PC-9 (cell line): Measurements from ENCODE around the gene MTCL1. TPM values are rescaled to one million over a fixed set of nuclear protein-coding genes. Genes with fewer than 3 reads are reported as not detected.

Experiments used
- BruUV-seq: library from RNA; stranded (reverse); fragments of 400-500 nt; replicated peaks from 2 replicates; lab custom pipeline; 2021; lab: Mats Ljungman, UMichigan
- CTCF ChIA-PET: fragments of 300-600 bp; sonication (Branson Sonifier 250); formaldehyde crosslinking; loops from one replicate; lab custom pipeline; 2022; ENCODE audit warnings: antibody characterized with exemption; lab: Charles Lee
- POLR2A ChIA-PET: fragments of 300-600 bp; sonication (Branson Sonifier 250); formaldehyde crosslinking; loops from one replicate; lab custom pipeline; 2022; ENCODE audit warnings: antibody characterized with exemption; ENCODE audit not compliant: unreplicated experiment; lab: Charles Lee
- DNase-seq, 2 experiments: peaks; one replicate each; pipeline versions ENCODE4 v3.0.0 to v3.0.0-alpha.2; 2015 to 2022; ENCODE audit warnings: mixed read lengths in 1 of 2
- H2AFZ ChIP-seq: fragments of 200-600 bp; sonication (generic); 2 replicates; pipeline ENCODE4 v1.8.1; 2017; ENCODE audit warnings: antibody characterized with exemption
- H3F3A ChIP-seq: fragments of 200-600 bp; sonication (generic); 2 replicates; pipeline ENCODE4 v1.8.1; 2017; ENCODE audit warnings: antibody characterized with exemption, mild to moderate bottlenecking, low read depth; ENCODE audit not compliant: insufficient read depth
- H3K27ac ChIP-seq: fragments of 200-600 bp; sonication (generic); 2 replicates; pipeline ENCODE4 v1.6.1; 2016; ENCODE audit warnings: mixed run types
- H3K27me3 ChIP-seq: fragments of 200-600 bp; sonication (generic); 2 replicates; pipeline ENCODE4 v1.6.1; 2016; ENCODE audit warnings: low read depth, mixed run types; ENCODE audit not compliant: insufficient read depth
- H3K36me3 ChIP-seq: fragments of 200-600 bp; sonication (generic); 2 replicates; pipeline ENCODE4 v1.6.1; 2016; ENCODE audit warnings: low read depth, mixed run types
- H3K4me1 ChIP-seq: fragments of 200-600 bp; sonication (generic); replicated peaks from 2 replicates; pipeline ENCODE4 v1.6.1; 2016; ENCODE audit warnings: mixed run types; ENCODE audit not compliant: insufficient read depth
- H3K4me2 ChIP-seq: fragments of 200-600 bp; sonication (generic); 2 replicates; pipeline ENCODE4 v1.6.1; 2017; ENCODE audit warnings: mixed run types
- H3K4me3 ChIP-seq: fragments of 200-600 bp; sonication (generic); 2 replicates; pipeline ENCODE4 v1.6.1; 2016; ENCODE audit warnings: mixed run types
- H3K79me2 ChIP-seq: fragments of 200-600 bp; sonication (generic); 2 replicates; pipeline ENCODE4 v1.6.1; 2017; ENCODE audit warnings: low read depth, mixed run types
- H3K9me2 ChIP-seq: fragments of 200-600 bp; sonication (generic); 2 replicates; pipeline ENCODE4 v1.8.1; 2017; ENCODE audit warnings: mild to moderate bottlenecking; ENCODE audit not compliant: insufficient read depth
- H3K9me3 ChIP-seq: fragments of 200-600 bp; sonication (generic); 2 replicates; pipeline ENCODE4 v1.8.1; 2016; ENCODE audit warnings: low read depth; ENCODE audit not compliant: insufficient read depth
- H4K20me1 ChIP-seq: fragments of 200-600 bp; sonication (generic); 2 replicates; pipeline ENCODE4 v1.8.1; 2017; ENCODE audit not compliant: insufficient read depth
- EZH2 ChIP-seq: fragments of 200-600 bp; sonication (generic); IDR thresholded peaks from 2 replicates; pipeline ENCODE4 v1.8.0; 2017; ENCODE audit warnings: antibody characterized with exemption, low read depth
- intact Hi-C: fragments of 100-400 bp; cut with micrococcal nuclease; formaldehyde crosslinking; loops from one replicate; pipeline ENCODE4 v1.10.0; 2022; ENCODE audit not compliant: unreplicated experiment
- total RNA-seq: library from RNA; stranded (reverse); gene quantifications from 2 replicates; pipeline ENCODE4 v1.2.3, GENCODE V29; 2021
- TF ChIP-seq, protein P1 (sequence below): fragments of 200-600 bp; sonication (generic); conservative IDR thresholded peaks from 2 replicates; pipeline ENCODE4 v1.6.1; 2017; ENCODE audit warnings: mixed run types, antibody characterized with exemption, mild to moderate bottlenecking, moderate library complexity

The MTCL1 gene
- total RNA-seq, 1 experiment from 2014 or later, result 29.6 TPM

DNA sequence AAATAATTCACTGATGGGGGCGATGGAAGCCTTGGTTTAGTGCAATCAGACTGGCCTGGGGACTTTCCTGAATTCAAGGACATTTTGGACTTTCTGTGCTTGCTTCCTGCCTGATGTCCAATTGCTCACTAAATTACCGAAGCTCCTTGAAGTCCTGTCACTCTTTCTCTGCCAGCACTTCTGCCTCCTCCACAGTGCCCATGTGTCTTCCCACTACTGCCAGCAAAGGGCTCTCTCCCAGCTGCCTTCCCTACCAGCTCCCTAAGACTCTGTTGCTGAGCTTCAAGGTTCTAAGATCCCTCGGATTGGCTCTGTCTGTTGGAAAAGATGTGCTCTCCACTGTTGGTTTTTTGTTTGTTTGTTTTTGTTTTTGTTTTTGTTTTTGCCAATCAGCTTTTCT, 158.1 kb downstream of the MTCL1 start:
- no peaks in the 10 kb centered on the region for H3K27me3 ChIP-seq
- CTCF ChIA-PET, result no interaction called here
- no peaks in the 10 kb centered on the region for H3K9me2 ChIP-seq
- no peaks in the 10 kb centered on the region for H3K9me3 ChIP-seq
- TF ChIP-seq, protein P1, sequence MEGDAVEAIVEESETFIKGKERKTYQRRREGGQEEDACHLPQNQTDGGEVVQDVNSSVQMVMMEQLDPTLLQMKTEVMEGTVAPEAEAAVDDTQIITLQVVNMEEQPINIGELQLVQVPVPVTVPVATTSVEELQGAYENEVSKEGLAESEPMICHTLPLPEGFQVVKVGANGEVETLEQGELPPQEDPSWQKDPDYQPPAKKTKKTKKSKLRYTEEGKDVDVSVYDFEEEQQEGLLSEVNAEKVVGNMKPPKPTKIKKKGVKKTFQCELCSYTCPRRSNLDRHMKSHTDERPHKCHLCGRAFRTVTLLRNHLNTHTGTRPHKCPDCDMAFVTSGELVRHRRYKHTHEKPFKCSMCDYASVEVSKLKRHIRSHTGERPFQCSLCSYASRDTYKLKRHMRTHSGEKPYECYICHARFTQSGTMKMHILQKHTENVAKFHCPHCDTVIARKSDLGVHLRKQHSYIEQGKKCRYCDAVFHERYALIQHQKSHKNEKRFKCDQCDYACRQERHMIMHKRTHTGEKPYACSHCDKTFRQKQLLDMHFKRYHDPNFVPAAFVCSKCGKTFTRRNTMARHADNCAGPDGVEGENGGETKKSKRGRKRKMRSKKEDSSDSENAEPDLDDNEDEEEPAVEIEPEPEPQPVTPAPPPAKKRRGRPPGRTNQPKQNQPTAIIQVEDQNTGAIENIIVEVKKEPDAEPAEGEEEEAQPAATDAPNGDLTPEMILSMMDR, result no peak
- no peak for TF ChIP-seq EZH2
- H3K4me2 ChIP-seq, result no peak overlapping the region
- H3K27ac ChIP-seq, result no peak overlapping the region
- H2AFZ ChIP-seq, result no peak overlapping the region
- H3K36me3 ChIP-seq, result no peaks in the 10 kb centered on the region
- H3K79me2 ChIP-seq, result no peaks in the 10 kb centered on the region
- BruUV-seq, result no TSS peak
- no peak overlapping the region for H3K4me3 ChIP-seq
- intact Hi-C loops, result loop anchor here (5.0 kb wide), 1 partner anchor 84 kb away; no protein-coding TSS in a partner anchor
- H3F3A ChIP-seq, result peaks cover 18% of the 10 kb centered on the region; the same call in 1 of the 2 replicates
- no peaks in the 10 kb centered on the region for H4K20me1 ChIP-seq
- no peak for DNase-seq
- POLR2A ChIA-PET, result no interaction called here
- H3K4me1 ChIP-seq, result peaks cover 46% of the 10 kb centered on the region

DNA sequence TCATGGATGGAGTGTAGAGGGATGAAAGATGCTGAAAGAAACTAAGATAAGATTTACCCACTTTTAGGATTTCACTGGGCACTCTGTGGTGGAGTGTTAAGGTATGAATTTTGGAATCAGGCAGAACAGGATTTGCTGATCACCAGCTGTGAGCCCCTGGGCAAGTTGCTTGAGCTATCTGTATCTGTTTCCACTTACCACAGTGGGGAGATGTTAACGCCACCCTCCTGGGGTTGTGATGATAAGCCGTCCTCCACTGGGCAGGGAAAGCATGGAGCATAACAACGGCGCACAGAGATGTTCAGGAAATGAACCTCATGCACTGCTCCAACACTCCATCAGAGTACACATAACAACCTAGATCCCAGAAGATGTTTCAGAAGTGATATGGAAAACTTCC, 160.6 kb downstream of the MTCL1 start:
- Histone ChIP-seq H3K9me2 (no peaks in the 10 kb centered on the region), H4K20me1 (no peaks in the 10 kb centered on the region), H2AFZ (no peak overlapping the region), H3K9me3 (no peaks in the 10 kb centered on the region), H3K4me2 (no peak overlapping the region), H3K27ac (no peak overlapping the region), H3K4me1 (peaks cover 21% of the 10 kb centered on the region), H3K27me3 (no peaks in the 10 kb centered on the region), H3K4me3 (no peak overlapping the region), H3K36me3 (no peaks in the 10 kb centered on the region), H3F3A (no peaks in the 10 kb centered on the region), H3K79me2 (no peaks in the 10 kb centered on the region)
- ChIA-PET CTCF (no interaction called here), POLR2A (no interaction called here)
- TF ChIP-seq, protein P1, result no peak
- no peak for TF ChIP-seq EZH2
- intact Hi-C loops, result no loop called here
- no TSS peak for BruUV-seq
- DNase-seq, result no peak

DNA sequence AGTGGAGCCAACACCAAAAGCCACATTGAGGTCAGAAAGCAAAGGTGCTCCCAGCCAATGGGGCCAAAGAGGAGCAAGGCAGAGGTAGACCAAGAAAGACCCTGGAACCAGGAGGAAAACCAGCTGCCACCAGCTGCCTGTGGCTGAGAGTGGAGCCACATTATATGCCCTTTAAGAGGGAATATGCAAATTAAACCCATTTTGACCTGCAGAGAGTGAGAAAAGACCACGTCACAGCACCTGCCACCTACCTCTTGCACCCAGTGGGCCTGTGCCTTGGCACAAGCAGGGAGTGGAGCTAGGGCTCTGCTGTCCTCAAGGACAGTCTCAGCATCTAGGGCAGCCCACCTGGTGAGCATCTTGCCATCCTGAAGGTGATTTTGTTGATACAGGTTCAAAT, 161.3 kb downstream of the MTCL1 start:
- no peak overlapping the region for H3K27ac ChIP-seq
- no peaks in the 10 kb centered on the region for H3K79me2 ChIP-seq
- no peak for TF ChIP-seq EZH2
- TF ChIP-seq, protein P1, result no peak
- H3K27me3 ChIP-seq, result no peaks in the 10 kb centered on the region
- H3F3A ChIP-seq, result no peaks in the 10 kb centered on the region
- H3K36me3 ChIP-seq, result no peaks in the 10 kb centered on the region
- no peak overlapping the region for H3K4me3 ChIP-seq
- POLR2A ChIA-PET, result no interaction called here
- no TSS peak for BruUV-seq
- intact Hi-C loops, result no loop called here
- H3K4me1 ChIP-seq, result peaks cover 14% of the 10 kb centered on the region; the same call in 1 of the 2 replicates
- H3K9me2 ChIP-seq, result no peaks in the 10 kb centered on the region
- CTCF ChIA-PET, result no interaction called here
- H4K20me1 ChIP-seq, result no peaks in the 10 kb centered on the region
- H3K9me3 ChIP-seq, result no peaks in the 10 kb centered on the region
- H2AFZ ChIP-seq, result no peak overlapping the region
- no peak overlapping the region for H3K4me2 ChIP-seq
- no peak for DNase-seq
